Sigmoid colon (tissue), 7 donors: ENCODE results near the gene SNW1. TPM values are rescaled to one million over a fixed set of nuclear protein-coding genes. Genes with fewer than 3 reads are reported as not detected.
A peak's percentile ranks its signal among the peaks of the same experiment; 100 is the strongest.
"Not testable (repeated sequence)": the region's sequence is repeated elsewhere in the genome, so short reads cannot be mapped to it uniquely, and the experiment has no call there.

ENCODE experiments used
- DNase-seq: peaks from one replicate; pipeline ENCODE4 v3.0.0-alpha.2; 2019
- H3K27ac ChIP-seq, 4 donors: fragments of 200-600 bp; sonication (generic); one replicate each; pipeline ENCODE4 v1.5.1; 2016 to 2019; ENCODE audit warnings: mild to moderate bottlenecking in 1 of 4
- H3K27me3 ChIP-seq, 3 donors: fragments of 200-600 bp; sonication (generic); one replicate each; pipeline ENCODE4 v1.5.1; 2019; ENCODE audit warnings: mild to moderate bottlenecking in 1 of 3
- H3K36me3 ChIP-seq, 4 donors: fragments of 200-600 bp; sonication (generic); one replicate each; pipeline ENCODE4 v1.5.1; 2016 to 2019
- H3K4me1 ChIP-seq, 4 donors: fragments of 200-600 bp; sonication (generic); one replicate each; pipeline ENCODE4 v1.5.1; 2017 to 2019
- H3K4me3 ChIP-seq, 4 donors: fragments of 200-600 bp; sonication (generic); one replicate each; pipeline ENCODE4 v1.5.1; 2017 to 2019; ENCODE audit warnings: mild to moderate bottlenecking in 2 of 4, moderate library complexity in 1 of 4
- H3K9me3 ChIP-seq, 4 donors: fragments of 200-600 bp in 3 of 4; sonication (generic) in 3 of 4; one replicate each; pipeline versions ENCODE4 v1.5.1 to v1.6.1; 2013 to 2019
- CTCF ChIP-seq, 4 experiments: fragments of 450-650 bp in 3 of 4; fragments of 200-600 bp in 1 of 4; IDR thresholded peaks; one replicate each; pipeline ENCODE4 v1.5.1; 2016 to 2019; ENCODE audit warnings: antibody characterized with exemption in 4 of 4, mild to moderate bottlenecking in 3 of 4, moderate library complexity in 2 of 4
- EP300 ChIP-seq, 4 donors: sonication (generic); formaldehyde crosslinking; IDR thresholded peaks; one replicate each; pipeline ENCODE4 v1.6.1; 2017; ENCODE audit warnings: antibody characterized with exemption in 4 of 4
- POLR2A ChIP-seq, 2 donors: fragments of 450-650 bp; IDR thresholded peaks; one replicate each; pipeline ENCODE4 v1.6.1; 2016; ENCODE audit warnings: antibody characterized with exemption in 2 of 2, mild to moderate bottlenecking in 2 of 2, moderate library complexity in 2 of 2
- POLR2AphosphoS5 ChIP-seq, 4 donors: sonication (generic); formaldehyde crosslinking; IDR thresholded peaks; one replicate each; pipeline ENCODE4 v1.6.1; 2017; ENCODE audit warnings: antibody characterized with exemption in 4 of 4
- WGBS, 2 donors: extraction: QIAGEN DNeasy Blood & Tissue Kit; methylation state at CpG; one replicate each; pipeline ENCODE4 v1.1.7; 2013; 5-methylcytosine and 5-hydroxymethylcytosine counted together
- intact Hi-C: fragments of 100-400 bp; cut with DNase I; formaldehyde crosslinking; loops from one replicate; pipeline ENCODE4 v1.15.1; 2023
- polyA plus RNA-seq, 3 donors: library from polyadenylated mRNA; stranded (reverse); fragments of 200-250 nt; gene quantifications; one replicate each; pipeline ENCODE4 v1.2.3, GENCODE V29; 2013
- total RNA-seq, 4 donors: library from RNA; depleted of rRNA; stranded (reverse); fragments of >200 nt; gene quantifications; one replicate each; pipeline ENCODE4 v1.1.0, GENCODE V29; 2016
- donor health status: healthy with polysubstance abuse.
- donor health status: Bipolar disorder and iron deficiency.
- donor health status: healthy.

The SNW1 gene
- total and polyA plus RNA-seq, 7 donors = 42.0 to 56.5 (median 49.1) TPM

- TF ChIP-seq POLR2A (IDR thresholded peaks at IDR 0.05) (no peak), CTCF (IDR thresholded peaks at IDR 0.05) (no peak), EP300 (IDR thresholded peaks at IDR 0.05) (no peak), POLR2AphosphoS5 (IDR thresholded peaks at IDR 0.05) (no peak)
- Histone ChIP-seq H3K27me3 (no peaks in the 10 kb centered on the region), H3K4me1 (peaks cover 0 to 15% (median 3%) of the 10 kb centered on the region in 4 donors), H3K9me3 (no peaks in the 10 kb centered on the region), H3K4me3 (peak overlapping the region; percentile 67 to 96 (median 78)), H3K36me3 (no peaks in the 10 kb centered on the region), H3K27ac (peak overlapping the region; percentile 86 to 93 (median 90))
- DNase-seq = no peak
- 85 to 96% methylated on average over 1 of the region's 1 CpG for WGBS, 2 donors
- intact Hi-C loops = loop anchor here (1.0 to 10.0 kb wide), 2 partner anchors 40 to 156 kb away; partner anchors contain the start of gene SNW1
Observed at GRCh38 chr14:77800814-77801213, 39.9 kb upstream of the SNW1 start.

- intact Hi-C loops = loop anchor here (1.0 to 10.0 kb wide), 2 partner anchors 39 to 155 kb away; partner anchors contain the start of gene SNW1
- WGBS, 2 donors = 0% methylated on average over 66 of the region's 66 CpGs
- no peaks in the 10 kb centered on the region for H3K9me3 ChIP-seq
- H3K27ac ChIP-seq = peak within 1 kb of the TSS; percentile 86 to 93 (median 90)
- no peaks in the 10 kb centered on the region for H3K36me3 ChIP-seq
- peaks cover 0 to 15% (median 3%) of the 10 kb centered on the region in 4 donors for H3K4me1 ChIP-seq
- no peaks in the 10 kb centered on the region for H3K27me3 ChIP-seq
- H3K4me3 ChIP-seq = peak within 1 kb of the TSS; percentile 67 to 96 (median 78)
- peak; percentile 93 for DNase-seq
- TF ChIP-seq EP300 (IDR thresholded peaks at IDR 0.05) (no peak), POLR2A (IDR thresholded peaks at IDR 0.05) (no peak), CTCF (IDR thresholded peaks at IDR 0.05) (peak; percentile 28 to 53 (median 44)), POLR2AphosphoS5 (IDR thresholded peaks at IDR 0.05) (peak in 3 of 4 donors; percentile 21 to 59 (median 54))
Observed at GRCh38 chr14:77799863-77800730, 39.1 kb upstream of the SNW1 start, which contains the start of gene ADCK1. ADCK1 (plus strand) TSS chr14:77800109; CDS start chr14:77818979, 18,870 bp downstream.

- intact Hi-C loops, DNase-seq, H3K36me3 ChIP-seq, H3K9me3 ChIP-seq, H3K27me3 ChIP-seq: not testable (repeated sequence)
- peak overlapping the region; percentile 67 to 96 (median 78) for H3K4me3 ChIP-seq
- WGBS, 2 donors = 66 to 71% methylated on average over 13 of the region's 13 CpGs
- H3K27ac ChIP-seq = peak overlapping the region; percentile 86 to 93 (median 90)
- peaks cover 0 to 15% (median 3%) of the 10 kb centered on the region in 4 donors for H3K4me1 ChIP-seq
Observed at GRCh38 chr14:77799456-77799855, 38.5 kb upstream of the SNW1 start.

- DNase-seq = no peak
- no peaks in the 10 kb centered on the region for H3K36me3 ChIP-seq
- 77% methylated on average over 4 of the region's 4 CpGs for WGBS, 2 donors
- H3K27me3 ChIP-seq = no peaks in the 10 kb centered on the region
- H3K27ac ChIP-seq = no peak overlapping the region
- peaks cover 0 to 2% (median 0%) of the 10 kb centered on the region in 4 donors for H3K4me1 ChIP-seq
- no peak overlapping the region for H3K4me3 ChIP-seq
- H3K9me3 ChIP-seq = no peaks in the 10 kb centered on the region
- no peak for TF ChIP-seq EP300 (IDR thresholded peaks at IDR 0.05)
- no peak for TF ChIP-seq POLR2A (IDR thresholded peaks at IDR 0.05)
- TF ChIP-seq CTCF (IDR thresholded peaks at IDR 0.05) = no peak
- intact Hi-C loops = no loop called here
Observed at GRCh38 chr14:77794357-77794756, 33.4 kb upstream of the SNW1 start.

GRCh38 chr14:77793255-77793654 lies 32.3 kb upstream of the SNW1 start:
- intact Hi-C loops, H3K36me3 ChIP-seq, DNase-seq, H3K4me3 ChIP-seq, H3K9me3 ChIP-seq, H3K27ac ChIP-seq, H3K27me3 ChIP-seq, H3K4me1 ChIP-seq: not testable (repeated sequence)
- 86 to 92% methylated on average over 3 of the region's 3 CpGs for WGBS, 2 donors
